MCF 10A (cell line): Measurements from ENCODE around the gene OLFM2. TPM values are rescaled to one million over a fixed set of nuclear protein-coding genes. Genes with fewer than 3 reads are reported as not detected.

Experiments used
- BruUV-seq: library from RNA; stranded (reverse); fragments of 400-500 nt; replicated peaks from 2 replicates; lab custom pipeline; 2021; lab: Mats Ljungman, UMichigan
- CTCF ChIA-PET: fragments of 300-600 bp; sonication (Branson Sonifier 250); formaldehyde crosslinking; extraction: SDS; loops from one replicate; lab custom pipeline; 2021; ENCODE audit warnings: antibody characterized with exemption, inconsistent platforms; lab: Yijun Ruan, JAX
- POLR2A ChIA-PET: fragments of 300-600, 350-650 bp; sonication (Branson Sonifier 250); formaldehyde crosslinking; extraction: SDS; loops from one replicate; lab custom pipeline; 2020; ENCODE audit warnings: antibody characterized with exemption, inconsistent platforms; lab: Yijun Ruan, JAX
- DNase-seq: peaks from one replicate; pipeline ENCODE4 v3.0.0-alpha.2; 2018; ENCODE audit not compliant: unreplicated experiment
- H3K27ac Mint-ChIP-seq: one replicate; pipeline ENCODE4 v1.8.0; 2022; ENCODE audit warnings: mild to moderate bottlenecking, low read depth, mixed read lengths; ENCODE audit not compliant: unreplicated experiment
- H3K27me3 Mint-ChIP-seq: one replicate; pipeline ENCODE4 v1.8.0; 2022; ENCODE audit warnings: mixed read lengths; ENCODE audit not compliant: insufficient read depth, unreplicated experiment
- H3K36me3 Mint-ChIP-seq: one replicate; pipeline ENCODE4 v1.8.0; 2022; ENCODE audit warnings: mild to moderate bottlenecking, moderate library complexity, mixed read lengths; ENCODE audit not compliant: insufficient read depth, unreplicated experiment
- H3K4me1 Mint-ChIP-seq: one replicate; pipeline ENCODE4 v1.8.0; 2022; ENCODE audit warnings: mixed read lengths; ENCODE audit not compliant: insufficient read depth, unreplicated experiment
- H3K4me3 Mint-ChIP-seq: one replicate; pipeline ENCODE4 v1.8.0; 2022; ENCODE audit warnings: mild to moderate bottlenecking, moderate library complexity, mixed read lengths; ENCODE audit not compliant: unreplicated experiment
- H3K9me3 Mint-ChIP-seq: one replicate; pipeline ENCODE4 v1.8.0; 2022; ENCODE audit warnings: mixed read lengths; ENCODE audit not compliant: unreplicated experiment
- CTCF ChIP-seq: fragments of 200-600 bp; IDR thresholded peaks from one replicate; pipeline ENCODE4 v1.8.0; 2022; ENCODE audit warnings: antibody characterized with exemption, mild to moderate bottlenecking; ENCODE audit not compliant: unreplicated experiment
- intact Hi-C: fragments of 100-400 bp; cut with micrococcal nuclease; formaldehyde crosslinking; loops from 2 replicates; pipeline ENCODE4 v1.14.1; 2022
- total RNA-seq: library from RNA; stranded (reverse); gene quantifications from 2 replicates; pipeline ENCODE4 v1.2.3, GENCODE V29; 2022

Gene OLFM2
- total RNA-seq, 1 experiment from 2014 or later: not detected

DNA sequence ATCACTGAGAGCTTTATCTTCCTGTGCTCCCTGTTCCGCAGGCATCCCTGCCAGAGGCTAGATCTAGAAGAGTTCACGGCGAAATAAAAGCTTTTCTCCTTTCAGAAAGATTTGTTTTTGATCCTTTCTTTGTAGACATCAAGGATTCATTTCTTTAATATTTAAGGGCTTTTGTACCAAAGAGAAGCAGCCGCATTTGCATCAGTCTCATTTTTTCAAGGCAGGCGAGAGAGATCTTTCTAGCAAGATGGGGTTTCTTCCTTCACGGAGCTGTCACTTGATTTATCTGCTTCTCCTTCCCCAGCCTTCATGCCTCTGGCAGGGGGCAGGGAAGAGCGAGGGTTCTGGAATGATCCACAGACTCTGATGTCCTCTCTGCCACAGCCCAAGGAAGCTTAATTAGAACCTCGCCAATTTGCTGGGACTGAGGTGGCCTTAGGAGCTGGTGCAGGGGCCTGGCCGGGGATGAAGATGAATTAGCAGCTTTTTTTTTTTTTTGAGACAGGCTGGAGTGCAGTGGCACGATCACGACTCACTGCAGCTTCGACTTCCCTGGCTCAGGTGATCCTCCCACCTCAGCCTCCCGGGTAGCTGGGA, 61.2 kb downstream of the OLFM2 start:
- intact Hi-C loops: no loop called here
- Mint-ChIP-seq H3K9me3 (no peaks in the 10 kb centered on the region), H3K27ac (no peak overlapping the region), H3K27me3 (no peaks in the 10 kb centered on the region), H3K4me1 (no peaks in the 10 kb centered on the region), H3K36me3 (no peaks in the 10 kb centered on the region), H3K4me3 (no peak overlapping the region)
- BruUV-seq: no TSS peak
- no peak for DNase-seq
- TF ChIP-seq CTCF: no peak
- ChIA-PET CTCF (interaction anchor here (0.6 kb wide), 1 partner anchor 124 kb away, joined by 5 read pairs; no protein-coding TSS in a partner anchor), POLR2A (interaction anchor here (1.1 kb wide), 1 partner anchor 10 kb away, joined by 3 read pairs; no protein-coding TSS in a partner anchor)

GRCh38 chr19:9872618-9873242, 63.6 kb downstream of the OLFM2 start:
- DNase-seq: no peak
- Mint-ChIP-seq H3K36me3 (no peaks in the 10 kb centered on the region), H3K4me1 (no peaks in the 10 kb centered on the region), H3K27ac (no peak overlapping the region), H3K9me3 (no peaks in the 10 kb centered on the region), H3K27me3 (peaks cover under 1% of the 10 kb centered on the region), H3K4me3 (no peak overlapping the region)
- ChIA-PET POLR2A (interaction anchor here (0.9 kb wide), 1 partner anchor 11 kb away, joined by 3 read pairs; no protein-coding TSS in a partner anchor), CTCF (interaction anchor here (0.6 to 1.2 kb wide), 3 partner anchors 33 to 83 kb away, joined by 4 to 5 read pairs (median 4); no protein-coding TSS in a partner anchor)
- intact Hi-C loops: no loop called here
- BruUV-seq: no TSS peak
- no peak for TF ChIP-seq CTCF

DNA sequence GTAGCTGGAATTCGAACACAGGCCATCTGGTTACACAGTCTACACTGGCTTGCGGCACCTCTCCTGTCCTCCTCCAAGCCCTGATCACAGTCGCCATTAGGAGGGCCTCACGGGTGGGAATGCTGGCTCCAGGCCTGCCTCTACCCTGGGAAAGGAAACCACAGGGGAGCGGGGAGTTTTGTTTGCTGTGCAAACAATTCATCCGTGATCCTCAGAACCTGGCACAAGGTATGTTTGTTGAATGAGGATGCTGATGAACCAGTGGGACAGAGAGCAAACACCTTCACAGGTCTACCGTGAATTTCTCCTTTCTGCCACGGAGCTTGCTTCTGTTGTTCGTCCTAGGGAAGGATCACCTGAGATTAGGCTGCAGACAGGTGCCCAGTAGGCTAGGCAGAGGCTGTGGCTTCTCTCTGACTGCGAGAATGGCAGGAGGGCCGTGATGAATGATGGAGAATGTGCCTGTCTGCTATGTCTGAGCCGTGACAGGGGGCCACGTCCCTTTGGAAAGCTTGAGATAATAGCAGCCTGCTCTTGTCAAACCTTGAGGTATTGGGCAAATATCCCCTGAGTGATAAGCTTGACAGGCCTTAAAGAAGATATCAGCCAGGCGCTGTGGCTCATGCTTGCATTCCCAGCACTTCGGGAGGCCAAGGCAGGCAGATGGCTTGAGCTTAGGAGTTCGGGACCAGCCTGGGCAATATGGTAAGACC, 64.5 kb downstream of the OLFM2 start:
- Mint-ChIP-seq H3K9me3 (no peaks in the 10 kb centered on the region), H3K4me3 (no peak overlapping the region)
- POLR2A ChIA-PET: no interaction called here

More for the DNA sequence above, 64.5 kb downstream of the OLFM2 start:
- no peak for DNase-seq
- Mint-ChIP-seq H3K4me1 (no peaks in the 10 kb centered on the region), H3K27me3 (peaks cover 10% of the 10 kb centered on the region), H3K36me3 (no peaks in the 10 kb centered on the region), H3K27ac (no peak overlapping the region)
- intact Hi-C loops: no loop called here
- no peak for TF ChIP-seq CTCF
- BruUV-seq: no TSS peak
- CTCF ChIA-PET: interaction anchor here (1.1 to 1.2 kb wide), 2 partner anchors 32 to 59 kb away, joined by 4 to 5 read pairs; no protein-coding TSS in a partner anchor
